HepG2 (cell line): Measurements from ENCODE around the gene ZFP62. TPM values are rescaled to one million over a fixed set of nuclear protein-coding genes. Genes with fewer than 3 reads are reported as not detected.

ENCODE experiments used
- ATAC-seq: fragments of 200-7000 bp; cut with Tn5 transposase; 3 replicates; pipeline ENCODE4 v1.9.1; 2020; ENCODE audit warnings: mild to moderate bottlenecking, moderate library complexity
- BruUV-seq: library from RNA; stranded (reverse); fragments of 400-500 nt; replicated peaks from 2 replicates; lab custom pipeline; 2021; lab: Mats Ljungman, UMichigan
- CTCF ChIA-PET: fragments of 300-600 bp; formaldehyde crosslinking; extraction: SDS; loops from one replicate; lab custom pipeline; 2021; ENCODE audit warnings: low total read pairs, inconsistent platforms, low intra/inter-chr PET ratio; lab: Yijun Ruan, JAX
- POLR2A ChIA-PET: fragments of 350-600 bp; sonication (Branson Sonifier 250); formaldehyde crosslinking; loops from one replicate; lab custom pipeline; 2020; ENCODE audit warnings: antibody characterized with exemption, inconsistent platforms; lab: Yijun Ruan, JAX
- DNase-seq: peaks from one replicate; pipeline ENCODE4 v3.0.0-alpha.2; 2015; ENCODE audit warnings: low spot score
- FAIRE-seq: peaks from 3 replicates; lab custom pipeline; 2011; peaks lifted over from hg19 to GRCh38; lab: Jason Lieb, UNC
- H2AFZ ChIP-seq: one replicate; pipeline ENCODE4 v1.6.1; 2011; ENCODE audit warnings: low read length, inconsistent platforms
- H3K27ac ChIP-seq: fragments of 300-600 bp; 3 replicates; pipeline ENCODE4 v1.8.0; 2011; ENCODE audit warnings: mixed run types, mild to moderate bottlenecking, mixed read lengths, low read length, inconsistent platforms; ENCODE audit not compliant: insufficient read depth; ENCODE audit errors: extremely low read length
- H3K27me3 ChIP-seq, 2 experiments: fragments of 200-600 bp in 1 of 2; 2 replicates in 1 of 2; 3 replicates in 1 of 2; pipeline versions ENCODE4 v1.6.0 to v1.8.0; 2011; ENCODE audit warnings: low read length in 2 of 2, mild to moderate bottlenecking in 2 of 2, moderate library complexity in 2 of 2, inconsistent platforms in 1 of 2; ENCODE audit not compliant: insufficient read depth in 2 of 2, control insufficient read depth in 1 of 2
- H3K36me3 ChIP-seq, 2 experiments: fragments of 200-600 bp in 1 of 2; replicated peaks in 1 of 2; 2 replicates in 1 of 2; 3 replicates in 1 of 2; pipeline versions ENCODE4 v1.5.1 to v1.8.0; 2011; ENCODE audit warnings: low read length in 2 of 2, inconsistent platforms in 1 of 2; ENCODE audit not compliant: insufficient read depth in 2 of 2, control insufficient read depth in 1 of 2
- H3K4me1 ChIP-seq: 2 replicates; pipeline ENCODE4 v1.5.1; 2012; ENCODE audit warnings: low read length, inconsistent platforms; ENCODE audit not compliant: insufficient read depth
- H3K4me2 ChIP-seq: 2 replicates; pipeline ENCODE4 v1.6.0; 2011; ENCODE audit warnings: low read depth, low read length, inconsistent platforms
- H3K4me3 ChIP-seq, 3 experiments: fragments of 200-600 bp in 1 of 3; sonication (generic), shearing (Covaris generic) in 1 of 3; replicated peaks in 1 of 3; 2 replicates each; pipeline ENCODE4 v1.5.1; 2011 to 2016; ENCODE audit warnings: low read length in 3 of 3, inconsistent platforms in 2 of 3, low read depth in 2 of 3, mild to moderate bottlenecking in 2 of 3, control low read depth in 1 of 3, mixed read lengths in 1 of 3; ENCODE audit not compliant: insufficient read depth in 1 of 3
- H3K79me2 ChIP-seq: one replicate; pipeline ENCODE4 v1.6.1; 2011; ENCODE audit warnings: low read length, inconsistent platforms; ENCODE audit not compliant: insufficient read depth
- H3K9ac ChIP-seq: 2 replicates; pipeline ENCODE4 v1.6.0; 2011; ENCODE audit warnings: mild to moderate bottlenecking, low read depth, low read length, inconsistent platforms; ENCODE audit not compliant: insufficient read depth
- H3K9me3 ChIP-seq: 2 replicates; pipeline ENCODE4 v1.5.1; 2012; ENCODE audit warnings: mild to moderate bottlenecking, low read length
- H4K20me1 ChIP-seq: 2 replicates; pipeline ENCODE4 v1.6.0; 2011; ENCODE audit warnings: inconsistent platforms, mild to moderate bottlenecking, low read length, moderate library complexity; ENCODE audit not compliant: insufficient read depth
- ARID2 ChIP-seq: sonication (generic); formaldehyde crosslinking; IDR thresholded peaks from 2 replicates; pipeline ENCODE4 v1.8.1; 2022; ENCODE audit warnings: mild to moderate bottlenecking, missing genetic modification reagents, borderline replicate concordance
- DNMT1 ChIP-seq: sonication (generic); formaldehyde crosslinking; IDR thresholded peaks from 2 replicates; pipeline ENCODE4 v1.5.1; 2020; ENCODE audit warnings: mild to moderate bottlenecking, missing genetic modification reagents
- GMEB1 ChIP-seq: sonication (generic); formaldehyde crosslinking; IDR thresholded peaks from 2 replicates; pipeline ENCODE4 v1.5.1; 2020; ENCODE audit warnings: missing genetic modification reagents, mild to moderate bottlenecking, borderline replicate concordance
- HNF1B ChIP-seq: sonication (generic); formaldehyde crosslinking; IDR thresholded peaks from 2 replicates; pipeline ENCODE4 v1.5.1; 2020; ENCODE audit warnings: mild to moderate bottlenecking, moderate library complexity, missing genetic modification reagents
- JUNB ChIP-seq: sonication (generic); formaldehyde crosslinking; IDR thresholded peaks from 2 replicates; pipeline ENCODE4 v1.8.0; 2022; ENCODE audit warnings: missing genetic modification reagents, mild to moderate bottlenecking, borderline replicate concordance
- RORA ChIP-seq: sonication (generic); formaldehyde crosslinking; IDR thresholded peaks from 2 replicates; pipeline ENCODE4 v1.5.0; 2020; ENCODE audit warnings: mild to moderate bottlenecking, missing genetic modification reagents, moderate library complexity
- THAP7 ChIP-seq: sonication (generic); formaldehyde crosslinking; IDR thresholded peaks from 2 replicates; pipeline ENCODE4 v1.8.1; 2023; ENCODE audit warnings: mild to moderate bottlenecking, missing genetic modification reagents
- TP53 ChIP-seq: sonication (generic); formaldehyde crosslinking; conservative IDR thresholded peaks from 2 replicates; pipeline ENCODE4 v1.4.0; 2020; ENCODE audit warnings: missing genetic modification reagents
- ZEB1 ChIP-seq: IDR thresholded peaks from 2 replicates; pipeline ENCODE4 v1.6.1; 2012; ENCODE audit warnings: mild to moderate bottlenecking, low read depth, inconsistent platforms; ENCODE audit not compliant: insufficient replicate concordance
- ZNF34 ChIP-seq: sonication (generic); formaldehyde crosslinking; IDR thresholded peaks from 2 replicates; pipeline ENCODE4 v1.4.0; 2020; ENCODE audit warnings: mild to moderate bottlenecking, missing genetic modification reagents, borderline replicate concordance
- ZNF609 ChIP-seq: sonication (generic); formaldehyde crosslinking; IDR thresholded peaks from 2 replicates; pipeline ENCODE4 v1.4.0; 2020; ENCODE audit warnings: mild to moderate bottlenecking, missing genetic modification reagents, borderline replicate concordance
- ZNF709 ChIP-seq: sonication (generic); formaldehyde crosslinking; IDR thresholded peaks from 2 replicates; pipeline ENCODE4 v1.5.0; 2020; ENCODE audit warnings: mild to moderate bottlenecking, missing genetic modification reagents
- WGBS: methylation state at CpG from one replicate; pipeline ENCODE4 v1.1.6; 2017; ENCODE audit warnings: low lambda C conversion rate; 5-methylcytosine and 5-hydroxymethylcytosine counted together
- in situ Hi-C: cut with HindIII; loops from 2 replicates; pipeline ENCODE4 v1.10.0; 2017; ENCODE audit warnings: low pct_unique_long_range_greater_than_20kb; ENCODE audit not compliant: extremely low pct_ligation_motif_present
- intact Hi-C: fragments of 100-400 bp; cut with micrococcal nuclease; formaldehyde crosslinking; loops from one replicate; pipeline ENCODE4 v1.10.0; 2022; ENCODE audit not compliant: unreplicated experiment
- polyA plus RNA-seq, 8 experiments: library from polyadenylated mRNA; depleted of rRNA in 3 of 8; stranded (reverse) in 7 of 8; unstranded in 1 of 8; fragments of >200 nt; fragmentation: Illumina TruSeq in 4 of 8; extraction: Trizol in 4 of 8; gene quantifications; 2 replicates each; pipeline versions ENCODE4 v1.2.1 to v1.2.3, GENCODE V29; 2011 to 2016; ENCODE audit warnings: low read depth in 4 of 8, missing spikeins in 1 of 8, mixed read lengths in 1 of 8; ENCODE audit not compliant: insufficient read depth in 1 of 8
- total RNA-seq, 5 experiments: library from RNA; depleted of rRNA; stranded (reverse); fragments of >200 nt; fragmentation: Illumina TruSeq; extraction: Trizol; gene quantifications; 2 replicates each; pipeline ENCODE4 v1.2.3, GENCODE V29; 2016; ENCODE audit warnings: low read depth in 1 of 5

The ZFP62 gene
- total and polyA plus RNA-seq, 2 of the 13 experiments (the other 11 are each of a cell fraction or from before 2014, with no cell fraction given) = 8.2 to 19.4 TPM

GRCh38 chr5:180815293-180815917 lies 45.7 kb downstream of the ZFP62 start:
- peak overlapping the region in 1 of 3 experiments; percentile 37; a peak in 2 of 6 replicates for H3K4me3 ChIP-seq
- POLR2A ChIA-PET = no interaction called here
- in situ Hi-C loops = no loop called here
- TF ChIP-seq JUNB (CRISPR knock-in tag) (no peak), HNF1B (CRISPR knock-in tag) (no peak), ZNF709 (CRISPR knock-in tag) (no peak), RORA (CRISPR knock-in tag) (no peak), GMEB1 (CRISPR knock-in tag) (no peak), ZNF34 (CRISPR knock-in tag) (no peak), ZNF609 (CRISPR knock-in tag) (no peak), TP53 (CRISPR knock-in tag) (no peak), ARID2 (CRISPR knock-in tag) (no peak), THAP7 (CRISPR knock-in tag) (no peak), DNMT1 (CRISPR knock-in tag) (no peak), ZEB1 (no peak)

More at GRCh38 chr5:180815293-180815917, 45.7 kb downstream of the ZFP62 start:
- H4K20me1 ChIP-seq = no peaks in the 10 kb centered on the region
- WGBS = 35% methylated on average over 9 of the region's 9 CpGs
- H3K27me3 ChIP-seq = no peaks in the 10 kb centered on the region; a peak in 1 of 5 replicates
- H3K27ac ChIP-seq = no peak overlapping the region
- peak overlapping the region; percentile 3; the same call in 1 of the 2 replicates for H3K9ac ChIP-seq
- intact Hi-C loops = no loop called here
- H3K4me2 ChIP-seq = peak overlapping the region; percentile 48
- no TSS peak for BruUV-seq
- DNase-seq (no peak), FAIRE-seq (no peak), ATAC-seq (no peak)
- H3K9me3 ChIP-seq = no peaks in the 10 kb centered on the region
- no peaks in the 10 kb centered on the region for H3K79me2 ChIP-seq
- H2AFZ ChIP-seq = peak overlapping the region; percentile 81
- H3K36me3 ChIP-seq = no peaks in the 10 kb centered on the region
- CTCF ChIA-PET = interaction anchor here (0.7 kb wide), 1 partner anchor 13 kb away, joined by 3 read pairs; the partner anchor contains the start of gene MGAT1
- peaks cover 56% of the 10 kb centered on the region for H3K4me1 ChIP-seq
